Glomerular visceral epithelial cell (primary cell): ENCODE data around the gene MEGF11.

Experiments used
- DNase-seq: peaks from one replicate; pipeline ENCODE4 v3.0.0-alpha.2; 2016; ENCODE audit errors: extremely low spot score

Gene MEGF11

DNA sequence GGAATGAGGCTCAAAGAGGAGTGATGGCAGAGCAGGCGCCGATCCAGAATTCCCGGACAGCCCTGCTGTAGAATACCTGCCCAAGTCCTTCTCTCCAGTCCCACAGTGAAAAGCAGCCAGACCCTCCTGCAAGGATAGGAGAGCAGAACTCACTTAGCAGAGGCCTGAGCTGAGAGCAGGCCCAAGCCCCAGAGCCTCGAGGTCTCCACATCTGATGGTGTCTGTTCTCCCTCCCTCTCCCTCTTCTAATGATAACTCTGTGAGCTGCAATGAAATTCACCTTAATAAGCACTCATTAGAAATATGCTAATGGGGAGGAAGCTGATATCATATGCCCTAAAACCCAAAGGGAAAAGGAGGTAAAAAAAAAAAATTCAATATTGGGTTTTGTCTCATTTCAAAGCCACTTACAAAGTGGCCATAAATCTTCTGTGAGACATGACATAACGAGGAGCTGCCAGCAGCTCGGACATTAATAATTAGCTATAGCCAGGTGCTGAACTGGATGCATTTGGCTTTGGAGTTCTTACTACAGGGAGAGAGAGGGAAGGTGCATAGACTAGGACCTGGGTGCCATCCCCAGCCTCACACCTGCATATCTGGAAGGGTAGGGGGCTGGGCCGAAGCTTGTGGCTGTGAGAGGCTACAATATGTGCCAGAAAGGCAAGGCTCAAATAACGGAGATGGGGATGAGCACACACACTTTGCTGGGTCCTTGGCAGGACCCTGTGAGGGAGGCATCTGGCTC is 108.4 kb downstream of the MEGF11 start:
- peak; percentile 46 for DNase-seq

- no peak for DNase-seq
These were observed 111.3 kb downstream of the MEGF11 start for GRCh38 chr15:66142285-66142684.

DNA sequence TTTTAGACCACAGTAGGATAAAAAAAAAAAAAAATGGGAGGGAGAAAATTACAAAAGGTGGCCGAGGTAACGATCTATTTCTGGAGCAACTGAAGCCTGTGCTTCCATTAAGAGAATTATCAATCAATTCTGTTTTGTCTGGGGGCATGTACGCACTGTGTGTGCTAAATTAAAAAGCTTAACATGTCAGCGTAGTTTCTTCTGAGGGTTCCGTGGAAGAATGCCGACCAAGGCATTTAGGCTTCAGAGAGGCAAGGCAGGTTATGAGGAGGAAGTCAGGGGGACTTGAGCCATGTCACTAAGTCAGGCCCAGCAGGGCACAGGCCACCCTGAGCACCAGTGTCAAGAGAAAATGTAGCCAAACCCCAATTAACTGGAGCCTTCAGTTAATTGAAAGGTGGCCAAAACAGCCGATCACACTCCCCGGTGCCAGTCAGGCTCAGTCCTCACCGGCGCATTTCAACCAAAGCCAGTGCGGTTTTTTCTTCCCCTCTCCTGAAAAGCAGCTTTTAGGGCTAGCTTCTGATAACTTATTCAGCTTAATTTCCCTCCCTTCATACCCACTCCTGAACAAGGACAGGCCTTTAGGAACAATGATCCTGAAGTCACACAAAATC is 113.9 kb downstream of the MEGF11 start:
- DNase-seq: no peak

DNA sequence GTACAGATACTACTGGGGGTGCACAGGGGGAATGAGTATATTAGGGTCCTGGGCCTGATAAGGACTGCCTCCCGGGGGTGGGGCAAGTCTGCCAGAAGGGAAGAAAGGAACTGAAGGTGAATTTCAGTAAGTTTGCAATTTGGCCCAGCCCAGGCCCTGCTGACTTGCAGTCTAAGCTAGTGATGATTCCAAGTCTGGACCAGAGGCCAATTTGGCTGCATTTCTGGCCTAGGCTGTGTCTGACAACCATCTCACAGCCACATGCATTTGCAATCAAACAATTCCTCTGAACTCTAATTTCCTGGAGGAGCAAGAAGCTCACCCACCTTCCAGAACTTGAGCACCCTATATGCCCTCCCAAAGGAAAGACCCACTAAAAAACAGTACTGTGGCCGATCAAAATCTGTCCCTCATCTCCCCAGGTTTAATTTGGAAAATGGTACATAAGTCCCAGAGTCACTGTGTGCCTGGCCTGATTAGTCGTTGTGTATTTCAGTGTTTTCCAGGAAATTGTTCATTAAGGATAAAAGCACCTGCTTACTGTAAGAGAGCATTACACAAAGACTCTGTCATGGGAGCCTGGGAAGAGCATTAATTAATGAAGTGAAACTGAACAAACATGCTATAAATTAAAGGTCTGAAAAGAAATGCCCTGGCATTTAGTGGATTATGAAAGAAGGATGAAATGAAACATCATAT is 114.5 kb downstream of the MEGF11 start:
- no peak for DNase-seq

DNA sequence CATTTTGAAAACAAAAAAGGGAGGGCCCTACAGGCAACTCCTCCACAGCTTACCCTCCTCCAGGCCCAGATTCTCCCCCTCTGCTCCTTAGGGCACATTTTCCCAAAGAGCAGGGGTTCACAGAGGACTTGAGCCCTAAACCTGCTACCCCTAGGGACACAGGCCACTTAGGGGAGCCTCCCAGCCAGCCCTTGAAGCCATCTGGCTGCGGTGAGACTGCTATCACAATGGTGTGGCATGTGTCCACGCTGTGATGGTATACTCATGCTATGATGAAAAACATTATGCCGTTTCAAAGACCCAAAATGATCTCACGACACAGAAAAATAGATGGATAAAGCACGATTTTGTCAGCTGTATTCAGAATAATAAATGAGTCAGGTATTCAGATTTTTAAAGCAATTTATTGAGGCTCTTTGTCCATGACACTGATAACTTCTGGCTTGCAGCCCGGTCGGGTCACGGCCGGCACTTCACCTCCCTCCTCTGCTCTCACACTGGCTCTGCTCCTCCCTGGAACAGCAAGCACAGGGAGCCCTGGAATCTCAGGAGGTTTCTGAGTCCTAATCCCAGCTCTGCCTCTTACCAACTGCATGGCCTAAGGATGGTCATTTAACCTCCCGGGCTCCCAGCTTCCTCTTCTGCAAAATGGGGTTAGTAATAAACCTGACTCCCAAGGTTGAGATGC is 115.3 kb downstream of the MEGF11 start:
- DNase-seq: no peak

GRCh38 chr15:66136948-66137347 is 116.6 kb downstream of the MEGF11 start:
- no peak for DNase-seq

DNA sequence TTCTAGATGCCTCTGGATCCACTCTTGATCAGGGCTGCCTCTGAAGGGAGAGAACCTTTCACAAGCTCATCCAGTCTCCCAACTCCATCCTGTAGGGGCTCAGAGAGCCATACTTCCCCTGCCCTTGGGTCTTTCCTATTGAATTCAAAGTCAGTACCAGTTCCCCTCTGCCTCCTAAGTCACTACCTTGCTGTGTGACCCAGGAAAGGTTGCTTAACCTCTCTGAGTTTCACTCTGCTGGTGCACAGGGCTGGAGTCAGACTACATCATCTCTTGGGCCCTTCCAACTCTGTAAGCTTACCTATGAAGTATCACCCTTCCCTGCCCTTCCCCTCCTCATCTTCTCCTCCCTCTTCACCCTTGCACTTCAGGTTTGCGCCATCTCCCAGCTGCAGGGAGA is 117.9 kb downstream of the MEGF11 start:
- no peak for DNase-seq

DNA sequence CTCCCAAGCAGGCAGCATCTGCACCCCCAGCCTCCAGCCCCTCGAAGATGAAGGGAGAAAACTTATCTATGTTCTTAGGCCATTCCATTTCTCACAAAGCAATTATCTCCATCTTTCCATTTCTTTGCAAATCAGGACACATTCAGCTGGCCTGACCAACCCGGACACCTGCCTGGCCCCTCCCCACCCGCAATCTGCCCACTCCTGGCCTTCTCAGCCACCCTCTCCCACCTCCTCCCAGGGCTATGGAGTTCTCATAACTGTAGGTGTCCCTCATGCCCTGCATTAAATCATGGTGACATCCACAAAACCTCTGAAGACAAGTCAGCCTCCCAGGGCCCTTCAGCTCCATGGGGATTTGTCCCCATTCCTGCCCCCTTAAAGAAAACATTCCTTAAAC is 119.3 kb downstream of the MEGF11 start:
- no peak for DNase-seq

GRCh38 chr15:66133247-66133885 is 120.2 kb downstream of the MEGF11 start:
- no peak for DNase-seq

DNA sequence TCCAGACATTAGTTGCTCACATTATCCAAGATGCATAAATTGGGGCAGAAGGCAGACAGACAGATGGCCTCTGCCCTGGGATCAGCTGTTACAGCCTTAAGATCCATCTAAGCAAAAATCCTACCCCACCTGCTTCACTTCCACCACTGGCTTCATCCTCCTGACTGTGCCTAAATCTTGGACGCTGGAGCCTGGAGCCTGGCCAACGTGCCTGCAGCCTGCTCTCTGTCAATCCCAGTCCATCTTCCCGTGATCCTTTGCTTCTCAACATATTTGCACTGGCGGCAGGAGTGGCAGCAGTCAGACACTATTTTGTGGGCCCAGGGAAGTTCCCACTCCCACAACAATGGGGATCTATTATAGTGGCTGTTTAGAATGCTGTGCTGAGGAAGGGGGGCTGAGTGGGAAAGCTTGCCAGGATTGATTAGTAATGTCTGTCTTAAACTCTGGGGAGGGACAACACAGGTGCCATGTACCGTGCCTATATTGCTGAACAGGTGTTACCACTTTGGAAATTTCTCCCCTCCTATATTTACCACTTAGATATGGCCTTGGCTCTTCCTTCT is 121.2 kb downstream of the MEGF11 start:
- DNase-seq: no peak

GRCh38 chr15:66131831-66132230 is 121.7 kb downstream of the MEGF11 start:
- no peak for DNase-seq

DNA sequence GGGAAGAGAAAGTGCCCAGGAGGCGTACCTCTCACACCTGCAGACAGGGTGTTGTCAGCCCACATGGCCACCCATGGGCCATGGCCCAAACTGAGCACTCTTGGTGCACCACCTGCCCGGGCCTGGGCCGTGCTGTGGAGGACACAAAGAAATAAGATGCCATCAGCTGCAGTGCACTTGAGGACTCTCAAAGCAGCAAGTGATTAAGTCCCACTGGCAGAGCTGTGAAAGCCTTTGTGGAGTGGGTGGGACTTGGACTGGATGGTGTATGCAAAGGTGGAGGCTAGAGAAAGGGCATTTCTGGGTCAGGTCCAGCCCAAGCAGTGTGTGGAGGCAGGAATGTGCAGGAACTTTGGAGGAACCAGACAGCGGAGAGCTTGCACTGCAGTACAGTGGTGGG is 122.3 kb downstream of the MEGF11 start:
- DNase-seq: no peak

- DNase-seq: no peak
These were observed 123.0 kb downstream of the MEGF11 start for GRCh38 chr15:66130496-66131034.

DNA sequence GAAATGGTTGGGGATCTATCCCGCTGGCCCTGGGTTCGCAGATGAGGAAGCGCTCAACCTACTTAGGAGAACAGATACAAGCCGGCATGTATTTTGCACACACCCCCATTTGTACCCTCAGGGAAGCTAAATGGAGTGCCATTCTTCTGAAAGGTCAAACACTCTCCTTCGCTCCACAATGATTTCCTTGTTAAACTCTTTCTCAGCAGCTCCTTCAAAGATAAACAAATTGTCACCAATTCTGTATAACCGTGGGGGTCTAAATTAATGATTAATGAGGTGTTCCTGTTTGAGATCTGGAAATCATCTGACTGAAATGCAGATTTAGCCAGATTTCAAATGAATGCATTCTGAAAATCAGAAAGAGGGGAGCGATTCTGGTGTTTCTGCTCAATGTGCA is 124.0 kb downstream of the MEGF11 start:
- DNase-seq: no peak

DNA sequence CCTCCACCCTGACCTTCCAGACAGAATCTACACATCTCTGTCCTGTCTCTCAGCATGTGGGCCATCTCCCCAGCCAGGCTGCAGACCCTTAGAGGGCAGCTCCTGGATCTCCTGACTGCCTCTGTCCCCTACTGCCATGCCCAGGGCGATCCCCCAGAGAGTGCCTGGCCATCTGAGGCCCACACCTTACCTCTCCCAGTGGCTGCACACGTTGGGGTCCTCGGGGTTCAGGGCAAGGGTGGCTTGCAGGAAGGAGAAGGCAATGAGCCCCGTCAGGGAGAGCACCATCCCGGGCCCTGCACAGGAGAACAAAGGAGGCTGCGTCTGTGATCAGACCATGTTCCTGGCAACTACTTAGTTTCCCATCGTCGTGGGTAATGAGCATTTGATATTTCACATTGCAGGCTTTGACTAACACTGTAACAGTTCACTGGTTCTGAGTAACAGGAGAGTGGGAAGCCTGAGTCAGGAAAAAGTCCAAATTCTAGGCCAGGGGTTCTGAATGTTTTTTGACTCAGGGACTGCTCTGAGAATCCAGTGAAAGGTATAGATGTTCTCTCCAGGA is 125.4 kb downstream of the MEGF11 start:
- DNase-seq: peak; percentile 9

- no peak for DNase-seq
These were observed 127.1 kb downstream of the MEGF11 start for GRCh38 chr15:66126456-66126855.

DNA sequence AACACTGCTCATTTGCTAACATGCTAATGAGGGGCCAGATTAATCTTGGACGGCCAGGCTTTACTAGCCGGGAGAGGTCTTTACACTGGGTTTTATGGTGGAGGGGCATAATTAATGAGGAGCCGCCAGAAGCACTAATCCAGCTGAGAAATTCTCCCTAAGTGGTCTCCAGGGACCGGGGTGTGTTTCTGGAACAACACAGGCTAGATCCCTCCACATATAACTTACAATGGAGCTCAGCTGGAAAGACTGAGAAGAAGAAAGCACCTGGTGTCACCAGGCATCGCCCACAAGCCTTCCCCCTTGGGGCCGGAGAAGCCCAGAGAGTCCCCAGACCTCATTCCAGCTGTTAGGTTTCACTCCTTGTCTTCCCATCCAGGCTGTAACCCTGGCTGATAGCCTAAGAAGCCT is 127.5 kb downstream of the MEGF11 start:
- no peak for DNase-seq

- DNase-seq: no peak
These were observed 128.9 kb downstream of the MEGF11 start for GRCh38 chr15:66124651-66125050.

DNA sequence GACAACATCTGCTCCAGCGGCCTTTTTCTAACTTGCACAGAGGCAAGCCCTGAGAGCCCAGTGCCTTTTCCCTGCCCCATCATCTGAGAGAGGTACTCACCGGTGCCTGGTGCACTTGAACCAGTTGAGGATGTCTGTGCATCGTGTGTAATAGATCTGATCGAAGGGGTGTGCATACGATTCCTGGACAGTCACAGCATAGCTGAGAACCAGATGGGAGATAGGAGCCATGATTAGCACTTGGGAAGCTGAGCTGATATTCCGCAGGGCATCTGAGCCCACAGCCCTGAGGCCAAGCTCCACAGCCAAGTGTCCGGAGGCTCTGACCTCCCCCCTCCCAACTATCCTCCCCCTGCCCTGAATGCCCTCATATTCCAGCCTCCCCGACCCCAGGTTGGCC is 129.8 kb downstream of the MEGF11 start:
- no peak for DNase-seq

DNA sequence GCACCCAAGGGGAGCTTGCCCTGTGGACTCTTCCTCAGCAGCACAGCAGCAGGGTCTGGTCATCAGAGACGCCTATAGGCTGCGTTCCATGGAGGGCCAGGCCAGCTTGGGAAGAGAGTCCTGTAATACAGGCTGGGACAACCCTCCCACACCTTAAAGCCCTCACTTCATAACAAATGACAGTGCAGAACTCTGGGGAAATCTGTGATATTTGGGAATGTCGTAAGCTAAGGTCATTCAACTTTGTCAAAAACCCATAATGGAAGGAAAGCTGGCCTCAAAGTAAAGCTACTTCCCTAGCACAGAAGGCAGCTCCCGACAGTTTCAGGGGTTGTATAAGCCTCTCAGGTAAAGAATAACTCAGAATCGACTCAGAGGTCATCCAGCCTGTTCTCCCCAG is 133.1 kb downstream of the MEGF11 start:
- no peak for DNase-seq

GRCh38 chr15:66117841-66118240 is 135.7 kb downstream of the MEGF11 start:
- no peak for DNase-seq
